HG02610 (cell line): ENCODE results near the gene ATP6V0A4.
"Not testable (repeated sequence)": the region's sequence is repeated elsewhere in the genome, so short reads cannot be mapped to it uniquely, and the experiment has no call there.

Experiments used
- ATAC-seq: cut with Tn5 transposase; IDR thresholded peaks from one replicate; pipeline ENCODE4 v1.9.1; 2021; ENCODE audit warnings: mild to moderate bottlenecking, moderate library complexity; ENCODE audit not compliant: unreplicated experiment

Gene ATP6V0A4

GRCh38 chr7:138705167-138705566 is 92.8 kb downstream of the ATP6V0A4 start:
- no peak for ATAC-seq

GRCh38 chr7:138701537-138701923 is 96.5 kb downstream of the ATP6V0A4 start:
- no peak for ATAC-seq

GRCh38 chr7:138700857-138701536 is 97.0 kb downstream of the ATP6V0A4 start, which contains the start of gene SVOPL:
SVOPL (minus strand) TSS chr7:138701362; CDS start chr7:138679045, 22,317 bp downstream.
- ATAC-seq, result no peak

GRCh38 chr7:138699661-138700060 is 98.3 kb downstream of the ATP6V0A4 start:
- ATAC-seq, result no peak

GRCh38 chr7:138698281-138698680 is 99.7 kb downstream of the ATP6V0A4 start:
- no peak for ATAC-seq

- ATAC-seq, result no peak
These were observed 100.3 kb downstream of the ATP6V0A4 start for GRCh38 chr7:138697535-138698182.

- not testable (repeated sequence) for ATAC-seq
These were observed 102.2 kb downstream of the ATP6V0A4 start for GRCh38 chr7:138695776-138696175.

GRCh38 chr7:138695106-138695505 is 102.9 kb downstream of the ATP6V0A4 start:
- no peak for ATAC-seq

- no peak for ATAC-seq
These were observed 106.8 kb downstream of the ATP6V0A4 start for GRCh38 chr7:138691178-138691577.

GRCh38 chr7:138690495-138690894 is 107.5 kb downstream of the ATP6V0A4 start:
- no peak for ATAC-seq

GRCh38 chr7:138688037-138688436 is 110.0 kb downstream of the ATP6V0A4 start:
- not testable (repeated sequence) for ATAC-seq

GRCh38 chr7:138684340-138684739 is 113.7 kb downstream of the ATP6V0A4 start:
- no peak for ATAC-seq

- ATAC-seq, result no peak
These were observed 118.2 kb downstream of the ATP6V0A4 start for GRCh38 chr7:138679793-138680192.

GRCh38 chr7:138670594-138670993 is 127.4 kb downstream of the ATP6V0A4 start:
- no peak for ATAC-seq

GRCh38 chr7:138669364-138669763 is 128.6 kb downstream of the ATP6V0A4 start:
- no peak for ATAC-seq

GRCh38 chr7:138668946-138669345 is 129.1 kb downstream of the ATP6V0A4 start:
- ATAC-seq, result no peak

GRCh38 chr7:138668229-138668596 is 129.8 kb downstream of the ATP6V0A4 start:
- ATAC-seq, result no peak

GRCh38 chr7:138667535-138668228 is 130.3 kb downstream of the ATP6V0A4 start:
- ATAC-seq, result no peak

GRCh38 chr7:138666385-138666784 is 131.6 kb downstream of the ATP6V0A4 start:
- ATAC-seq, result no peak

GRCh38 chr7:138665669-138666140 is 132.3 kb downstream of the ATP6V0A4 start:
- no peak for ATAC-seq

GRCh38 chr7:138665249-138665648 is 132.7 kb downstream of the ATP6V0A4 start:
- no peak for ATAC-seq
